GM23338 (cell line): Measurements from ENCODE around the gene NEUROG3. TPM values are rescaled to one million over a fixed set of nuclear protein-coding genes. Genes with fewer than 3 reads are reported as not detected.
"Not testable (repeated sequence)": the region's sequence is repeated elsewhere in the genome, so short reads cannot be mapped to it uniquely, and the experiment has no call there.

Experiments used
- ATAC-seq: fragments of 200-7000 bp; cut with Tn5 transposase; 3 replicates; pipeline ENCODE4 v1.9.1; 2020
- DNase-seq: peaks from one replicate; pipeline ENCODE4 v3.0.0-alpha.2; 2015; ENCODE audit warnings: low spot score
- H2AFZ ChIP-seq: fragments of 200-600 bp; sonication (generic); 2 replicates; pipeline ENCODE4 v1.8.0; 2016; ENCODE audit warnings: antibody characterized with exemption, mild to moderate bottlenecking, moderate library complexity
- H3F3A ChIP-seq: fragments of 200-600 bp; sonication (generic); replicated peaks from 2 replicates; pipeline ENCODE4 v1.8.0; 2017; ENCODE audit warnings: antibody characterized with exemption, mixed run types, low read depth
- H3K27ac ChIP-seq: fragments of 200-600 bp; sonication (generic); 2 replicates; pipeline ENCODE4 v1.6.1; 2016; ENCODE audit warnings: low read depth
- H3K27me3 ChIP-seq: fragments of 200-600 bp; sonication (generic); 2 replicates; pipeline ENCODE4 v1.8.0; 2016; ENCODE audit warnings: mild to moderate bottlenecking, mixed run types, moderate library complexity; ENCODE audit not compliant: insufficient read depth
- H3K36me3 ChIP-seq: fragments of 200-600 bp; sonication (generic); 2 replicates; pipeline ENCODE4 v1.8.0; 2016; ENCODE audit warnings: mild to moderate bottlenecking; ENCODE audit not compliant: insufficient read depth
- H3K4me1 ChIP-seq: fragments of 200-600 bp; sonication (generic); 2 replicates; pipeline ENCODE4 v1.8.0; 2016; ENCODE audit warnings: mild to moderate bottlenecking, moderate library complexity; ENCODE audit not compliant: insufficient read depth
- H3K4me2 ChIP-seq: fragments of 200-600 bp; sonication (generic); 2 replicates; pipeline ENCODE4 v1.7.1; 2017; ENCODE audit warnings: mixed run types
- H3K4me3 ChIP-seq: fragments of 200-600 bp; sonication (generic); 2 replicates; pipeline ENCODE4 v1.6.1; 2016; ENCODE audit warnings: mixed run types
- H3K79me2 ChIP-seq: fragments of 200-600 bp; sonication (generic); replicated peaks from 2 replicates; pipeline ENCODE4 v1.8.0; 2017; ENCODE audit warnings: mild to moderate bottlenecking; ENCODE audit not compliant: insufficient read depth
- H3K9me2 ChIP-seq: fragments of 200-600 bp; sonication (generic); 2 replicates; pipeline ENCODE4 v1.8.0; 2017; ENCODE audit not compliant: insufficient read depth
- H4K20me1 ChIP-seq: fragments of 200-600 bp; sonication (generic); replicated peaks from 2 replicates; pipeline ENCODE4 v1.8.0; 2017; ENCODE audit warnings: mild to moderate bottlenecking; ENCODE audit not compliant: insufficient read depth
- H3K27ac Mint-ChIP-seq: 2 replicates; pipeline ENCODE4 v1.8.0; 2020; ENCODE audit warnings: inconsistent platforms, mild to moderate bottlenecking, moderate library complexity, mixed read lengths
- H3K27me3 Mint-ChIP-seq: 3 replicates; pipeline ENCODE4 v1.8.0; 2022; ENCODE audit warnings: low read depth, mild to moderate bottlenecking, moderate library complexity, mixed read lengths, inconsistent platforms; ENCODE audit not compliant: insufficient read depth, poor library complexity
- H3K36me3 Mint-ChIP-seq: 3 replicates; pipeline ENCODE4 v1.8.0; 2021; ENCODE audit warnings: low read depth, mild to moderate bottlenecking, inconsistent platforms, moderate library complexity, mixed read lengths
- H3K4me1 Mint-ChIP-seq: 3 replicates; pipeline ENCODE4 v1.8.0; 2020; ENCODE audit warnings: mild to moderate bottlenecking, inconsistent platforms, mixed read lengths
- H3K4me3 Mint-ChIP-seq: 3 replicates; pipeline ENCODE4 v1.8.0; 2021; ENCODE audit warnings: moderate library complexity, mild to moderate bottlenecking, inconsistent platforms, mixed read lengths
- H3K9me3 Mint-ChIP-seq: 3 replicates; pipeline ENCODE4 v1.8.0; 2020; ENCODE audit warnings: moderate library complexity, mild to moderate bottlenecking, inconsistent platforms, mixed read lengths
- EZH2 ChIP-seq: fragments of 200-600 bp; sonication (generic); IDR thresholded peaks from one replicate; pipeline ENCODE4 v1.8.0; 2017; ENCODE audit warnings: antibody characterized with exemption, mild to moderate bottlenecking, low read depth; ENCODE audit not compliant: unreplicated experiment
- EZH2phosphoT487 ChIP-seq: fragments of 200-600 bp; sonication (generic); IDR thresholded peaks from one replicate; pipeline ENCODE4 v1.8.1; 2018; ENCODE audit warnings: antibody characterized with exemption; ENCODE audit not compliant: unreplicated experiment
- STAT1 ChIP-seq: IDR thresholded peaks from one replicate; pipeline ENCODE4 v1.6.1; 2016; ENCODE audit warnings: antibody characterized with exemption; ENCODE audit not compliant: unreplicated experiment
- ZNF114 ChIP-seq: fragments of 250-450 bp; sonication (Bioruptor Pico); IDR thresholded peaks from 2 replicates; pipeline ENCODE4 v1.5.0; 2020; ENCODE audit warnings: mild to moderate bottlenecking, moderate library complexity
- ZNF331 ChIP-seq: fragments of 250-450 bp; sonication (Bioruptor Pico); IDR thresholded peaks from 2 replicates; pipeline ENCODE4 v1.5.0; 2020; ENCODE audit warnings: low read depth, mild to moderate bottlenecking, moderate library complexity
- polyA plus RNA-seq: library from polyadenylated mRNA; unstranded; fragments of >200 nt; fragmentation: Nextera tagmentation; extraction: Ambion mirVana; gene quantifications from 2 replicates; pipeline ENCODE4 v1.2.1, GENCODE V29; 2016
- total RNA-seq: library from RNA; depleted of rRNA; stranded (reverse); fragments of >200 nt; shearing (Covaris generic); gene quantifications from 2 replicates; pipeline ENCODE4 v1.2.3, GENCODE V29; 2014
- TF ChIP-seq, protein P1 (sequence below): IDR thresholded peaks from one replicate; pipeline ENCODE4 v1.6.1; 2018; ENCODE audit warnings: antibody characterized with exemption; ENCODE audit not compliant: unreplicated experiment
- TF ChIP-seq, protein P2 (sequence below): fragments of 250-450 bp; sonication (Bioruptor Pico); IDR thresholded peaks from 2 replicates; pipeline ENCODE4 v1.5.0; 2020; ENCODE audit warnings: mild to moderate bottlenecking, moderate library complexity

Gene NEUROG3
- total and polyA plus RNA-seq, 2 experiments from 2014 or later, result not detected

DNA sequence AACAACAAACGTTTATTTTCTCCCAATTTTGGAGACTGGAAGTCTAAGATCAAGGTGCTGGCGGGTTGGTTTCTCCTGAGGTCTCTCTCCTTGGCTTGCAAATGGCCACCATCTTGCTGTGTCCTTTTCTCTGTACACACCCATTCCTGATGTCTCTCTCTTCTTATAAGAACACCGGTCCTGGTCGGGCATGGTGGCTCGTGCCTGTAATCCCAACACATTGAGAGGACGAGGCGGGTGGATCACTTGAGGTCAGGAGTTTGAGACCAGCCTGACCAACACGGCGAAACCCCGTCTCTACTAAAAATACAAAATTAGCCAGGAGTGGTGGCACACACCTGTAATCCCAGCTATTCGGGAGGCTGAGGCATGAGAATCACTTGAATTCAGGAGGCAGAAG lies 36.7 kb downstream of the NEUROG3 start:
- H3K27ac ChIP-seq, H3K36me3 ChIP-seq, H3F3A ChIP-seq, H3K4me1 Mint-ChIP-seq, H3K4me1 ChIP-seq, H3K4me3 Mint-ChIP-seq, H3K4me2 ChIP-seq, H3K79me2 ChIP-seq, H4K20me1 ChIP-seq, H3K4me3 ChIP-seq, H3K27me3 ChIP-seq, H2AFZ ChIP-seq, DNase-seq, H3K27me3 Mint-ChIP-seq, ATAC-seq, H3K27ac Mint-ChIP-seq, H3K9me2 ChIP-seq: not testable (repeated sequence)
- Mint-ChIP-seq H3K9me3 (peaks cover 45% of the 10 kb centered on the region), H3K36me3 (peaks cover 14% of the 10 kb centered on the region)

DNA sequence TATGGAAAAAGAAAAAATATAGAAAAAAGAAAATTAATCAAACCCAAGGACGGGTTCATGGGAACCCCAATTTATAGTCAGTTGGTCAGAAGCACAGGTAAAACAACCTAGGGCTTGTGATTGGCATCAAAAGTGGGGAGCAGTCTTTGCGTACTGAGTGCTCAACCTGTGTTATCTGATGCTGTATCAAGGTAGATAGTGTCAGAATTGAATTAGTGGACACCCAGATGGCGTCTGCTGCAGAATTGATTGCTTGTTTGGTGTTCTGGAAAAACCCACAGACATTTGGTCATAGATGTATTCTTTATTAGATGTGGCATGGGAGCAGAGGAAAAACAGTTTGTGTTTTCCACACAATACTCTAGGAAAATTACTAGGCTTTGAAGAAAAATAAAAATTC lies 39.6 kb downstream of the NEUROG3 start:
- no peaks in the 10 kb centered on the region; the same call in 1 of the 2 replicates for H3K27me3 ChIP-seq

DNA sequence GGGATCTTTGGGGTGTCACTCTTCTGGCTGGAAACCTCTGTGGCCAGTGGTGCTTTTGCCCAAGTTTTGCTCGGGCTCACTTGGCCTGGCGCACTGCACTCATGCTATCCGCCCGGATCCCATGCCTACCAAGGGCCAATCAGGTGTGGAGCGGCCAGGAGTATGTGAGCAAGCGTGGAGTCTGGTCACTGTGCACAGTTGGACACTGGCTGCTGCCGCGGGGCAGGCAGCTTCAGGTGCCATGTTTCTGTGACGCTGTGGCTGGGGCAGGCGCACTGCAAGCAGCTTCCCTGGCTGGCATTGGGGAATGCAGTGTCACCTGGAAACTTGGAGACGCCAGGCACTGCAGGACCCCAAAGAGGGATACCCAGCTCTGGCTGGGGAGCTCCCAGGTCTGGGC lies 45.3 kb downstream of the NEUROG3 start:
- Mint-ChIP-seq H3K9me3 (peaks cover 4% of the 10 kb centered on the region; the same call in 1 of the 3 replicates), H3K36me3 (no peaks in the 10 kb centered on the region), H3K4me1 (no peaks in the 10 kb centered on the region), H3K4me3 (no peak overlapping the region), H3K27ac (no peak overlapping the region), H3K27me3 (peaks cover 3% of the 10 kb centered on the region)
- DNase-seq (no peak), ATAC-seq (no peak)
- Histone ChIP-seq H3K9me2 (peaks cover 4% of the 10 kb centered on the region; the same call in 1 of the 2 replicates), H3K4me1 (no peaks in the 10 kb centered on the region), H3K4me3 (no peak overlapping the region), H3F3A (no peaks in the 10 kb centered on the region), H3K27ac (no peak overlapping the region), H2AFZ (no peak overlapping the region), H3K4me2 (no peak overlapping the region), H3K79me2 (no peaks in the 10 kb centered on the region), H3K27me3 (no peaks in the 10 kb centered on the region), H3K36me3 (no peaks in the 10 kb centered on the region), H4K20me1 (no peaks in the 10 kb centered on the region)
- no peak for TF ChIP-seq EZH2phosphoT487
- TF ChIP-seq, protein P1, sequence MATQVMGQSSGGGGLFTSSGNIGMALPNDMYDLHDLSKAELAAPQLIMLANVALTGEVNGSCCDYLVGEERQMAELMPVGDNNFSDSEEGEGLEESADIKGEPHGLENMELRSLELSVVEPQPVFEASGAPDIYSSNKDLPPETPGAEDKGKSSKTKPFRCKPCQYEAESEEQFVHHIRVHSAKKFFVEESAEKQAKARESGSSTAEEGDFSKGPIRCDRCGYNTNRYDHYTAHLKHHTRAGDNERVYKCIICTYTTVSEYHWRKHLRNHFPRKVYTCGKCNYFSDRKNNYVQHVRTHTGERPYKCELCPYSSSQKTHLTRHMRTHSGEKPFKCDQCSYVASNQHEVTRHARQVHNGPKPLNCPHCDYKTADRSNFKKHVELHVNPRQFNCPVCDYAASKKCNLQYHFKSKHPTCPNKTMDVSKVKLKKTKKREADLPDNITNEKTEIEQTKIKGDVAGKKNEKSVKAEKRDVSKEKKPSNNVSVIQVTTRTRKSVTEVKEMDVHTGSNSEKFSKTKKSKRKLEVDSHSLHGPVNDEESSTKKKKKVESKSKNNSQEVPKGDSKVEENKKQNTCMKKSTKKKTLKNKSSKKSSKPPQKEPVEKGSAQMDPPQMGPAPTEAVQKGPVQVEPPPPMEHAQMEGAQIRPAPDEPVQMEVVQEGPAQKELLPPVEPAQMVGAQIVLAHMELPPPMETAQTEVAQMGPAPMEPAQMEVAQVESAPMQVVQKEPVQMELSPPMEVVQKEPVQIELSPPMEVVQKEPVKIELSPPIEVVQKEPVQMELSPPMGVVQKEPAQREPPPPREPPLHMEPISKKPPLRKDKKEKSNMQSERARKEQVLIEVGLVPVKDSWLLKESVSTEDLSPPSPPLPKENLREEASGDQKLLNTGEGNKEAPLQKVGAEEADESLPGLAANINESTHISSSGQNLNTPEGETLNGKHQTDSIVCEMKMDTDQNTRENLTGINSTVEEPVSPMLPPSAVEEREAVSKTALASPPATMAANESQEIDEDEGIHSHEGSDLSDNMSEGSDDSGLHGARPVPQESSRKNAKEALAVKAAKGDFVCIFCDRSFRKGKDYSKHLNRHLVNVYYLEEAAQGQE, result no peak
- no peak for TF ChIP-seq STAT1
- TF ChIP-seq EZH2, result no peak
- TF ChIP-seq ZNF114 (CRISPR knock-in tag), result no peak
- TF ChIP-seq ZNF331 (CRISPR knock-in tag), result no peak
- TF ChIP-seq, protein P2, sequence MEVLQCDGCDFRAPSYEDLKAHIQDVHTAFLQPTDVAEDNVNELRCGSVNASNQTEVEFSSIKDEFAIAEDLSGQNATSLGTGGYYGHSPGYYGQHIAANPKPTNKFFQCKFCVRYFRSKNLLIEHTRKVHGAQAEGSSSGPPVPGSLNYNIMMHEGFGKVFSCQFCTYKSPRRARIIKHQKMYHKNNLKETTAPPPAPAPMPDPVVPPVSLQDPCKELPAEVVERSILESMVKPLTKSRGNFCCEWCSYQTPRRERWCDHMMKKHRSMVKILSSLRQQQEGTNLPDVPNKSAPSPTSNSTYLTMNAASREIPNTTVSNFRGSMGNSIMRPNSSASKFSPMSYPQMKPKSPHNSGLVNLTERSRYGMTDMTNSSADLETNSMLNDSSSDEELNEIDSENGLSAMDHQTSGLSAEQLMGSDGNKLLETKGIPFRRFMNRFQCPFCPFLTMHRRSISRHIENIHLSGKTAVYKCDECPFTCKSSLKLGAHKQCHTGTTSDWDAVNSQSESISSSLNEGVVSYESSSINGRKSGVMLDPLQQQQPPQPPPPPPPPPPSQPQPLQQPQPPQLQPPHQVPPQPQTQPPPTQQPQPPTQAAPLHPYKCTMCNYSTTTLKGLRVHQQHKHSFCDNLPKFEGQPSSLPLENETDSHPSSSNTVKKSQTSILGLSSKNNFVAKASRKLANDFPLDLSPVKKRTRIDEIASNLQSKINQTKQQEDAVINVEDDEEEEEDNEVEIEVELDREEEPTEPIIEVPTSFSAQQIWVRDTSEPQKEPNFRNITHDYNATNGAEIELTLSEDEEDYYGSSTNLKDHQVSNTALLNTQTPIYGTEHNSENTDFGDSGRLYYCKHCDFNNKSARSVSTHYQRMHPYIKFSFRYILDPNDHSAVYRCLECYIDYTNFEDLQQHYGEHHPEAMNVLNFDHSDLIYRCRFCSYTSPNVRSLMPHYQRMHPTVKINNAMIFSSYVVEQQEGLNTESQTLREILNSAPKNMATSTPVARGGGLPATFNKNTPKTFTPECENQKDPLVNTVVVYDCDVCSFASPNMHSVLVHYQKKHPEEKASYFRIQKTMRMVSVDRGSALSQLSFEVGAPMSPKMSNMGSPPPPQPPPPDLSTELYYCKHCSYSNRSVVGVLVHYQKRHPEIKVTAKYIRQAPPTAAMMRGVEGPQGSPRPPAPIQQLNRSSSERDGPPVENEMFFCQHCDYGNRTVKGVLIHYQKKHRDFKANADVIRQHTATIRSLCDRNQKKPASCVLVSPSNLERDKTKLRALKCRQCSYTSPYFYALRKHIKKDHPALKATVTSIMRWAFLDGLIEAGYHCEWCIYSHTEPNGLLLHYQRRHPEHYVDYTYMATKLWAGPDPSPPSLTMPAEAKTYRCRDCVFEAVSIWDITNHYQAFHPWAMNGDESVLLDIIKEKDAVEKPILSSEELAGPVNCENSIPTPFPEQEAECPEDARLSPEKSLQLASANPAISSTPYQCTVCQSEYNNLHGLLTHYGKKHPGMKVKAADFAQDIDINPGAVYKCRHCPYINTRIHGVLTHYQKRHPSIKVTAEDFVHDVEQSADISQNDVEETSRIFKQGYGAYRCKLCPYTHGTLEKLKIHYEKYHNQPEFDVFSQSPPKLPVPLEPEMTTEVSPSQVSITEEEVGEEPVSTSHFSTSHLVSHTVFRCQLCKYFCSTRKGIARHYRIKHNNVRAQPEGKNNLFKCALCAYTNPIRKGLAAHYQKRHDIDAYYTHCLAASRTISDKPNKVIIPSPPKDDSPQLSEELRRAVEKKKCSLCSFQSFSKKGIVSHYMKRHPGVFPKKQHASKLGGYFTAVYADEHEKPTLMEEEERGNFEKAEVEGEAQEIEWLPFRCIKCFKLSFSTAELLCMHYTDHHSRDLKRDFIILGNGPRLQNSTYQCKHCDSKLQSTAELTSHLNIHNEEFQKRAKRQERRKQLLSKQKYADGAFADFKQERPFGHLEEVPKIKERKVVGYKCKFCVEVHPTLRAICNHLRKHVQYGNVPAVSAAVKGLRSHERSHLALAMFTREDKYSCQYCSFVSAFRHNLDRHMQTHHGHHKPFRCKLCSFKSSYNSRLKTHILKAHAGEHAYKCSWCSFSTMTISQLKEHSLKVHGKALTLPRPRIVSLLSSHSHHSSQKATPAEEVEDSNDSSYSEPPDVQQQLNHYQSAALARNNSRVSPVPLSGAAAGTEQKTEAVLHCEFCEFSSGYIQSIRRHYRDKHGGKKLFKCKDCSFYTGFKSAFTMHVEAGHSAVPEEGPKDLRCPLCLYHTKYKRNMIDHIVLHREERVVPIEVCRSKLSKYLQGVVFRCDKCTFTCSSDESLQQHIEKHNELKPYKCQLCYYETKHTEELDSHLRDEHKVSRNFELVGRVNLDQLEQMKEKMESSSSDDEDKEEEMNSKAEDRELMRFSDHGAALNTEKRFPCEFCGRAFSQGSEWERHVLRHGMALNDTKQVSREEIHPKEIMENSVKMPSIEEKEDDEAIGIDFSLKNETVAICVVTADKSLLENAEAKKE (CRISPR knock-in tag), result no peak

More for the DNA sequence above, 39.6 kb downstream of the NEUROG3 start:
- no peaks in the 10 kb centered on the region for H3K4me1 ChIP-seq
- H3K9me2 ChIP-seq, result 0 out of 2 replicates have a peak, but pooled peaks cover 5% of the 10 kb centered on the region
- ATAC-seq, result no peak
- H3K4me1 Mint-ChIP-seq, result no peaks in the 10 kb centered on the region
- no peaks in the 10 kb centered on the region for H3K36me3 ChIP-seq
- H3K4me3 ChIP-seq, result no peak overlapping the region
- no peak overlapping the region for H2AFZ ChIP-seq
- H3K27me3 Mint-ChIP-seq, result peaks cover 4% of the 10 kb centered on the region
- no peaks in the 10 kb centered on the region for H3K36me3 Mint-ChIP-seq
- no peak overlapping the region for H3K27ac ChIP-seq
- DNase-seq, result no peak
- H3K4me2 ChIP-seq, result no peak overlapping the region
- no peaks in the 10 kb centered on the region for H3F3A ChIP-seq
- no peak for TF ChIP-seq EZH2phosphoT487
- TF ChIP-seq ZNF331 (CRISPR knock-in tag), result no peak
- no peak overlapping the region for H3K4me3 Mint-ChIP-seq
- H3K9me3 Mint-ChIP-seq, result peaks cover 18% of the 10 kb centered on the region
- H3K79me2 ChIP-seq, result no peaks in the 10 kb centered on the region
- no peaks in the 10 kb centered on the region for H4K20me1 ChIP-seq
- H3K27ac Mint-ChIP-seq, result no peak overlapping the region
